HG02763 (cell line): ENCODE data around the gene CBL.

Experiments used
- ATAC-seq: cut with Tn5 transposase; IDR thresholded peaks from one replicate; pipeline ENCODE4 v1.9.1; 2021; ENCODE audit warnings: mild to moderate bottlenecking, moderate library complexity; ENCODE audit not compliant: unreplicated experiment

Gene CBL

DNA sequence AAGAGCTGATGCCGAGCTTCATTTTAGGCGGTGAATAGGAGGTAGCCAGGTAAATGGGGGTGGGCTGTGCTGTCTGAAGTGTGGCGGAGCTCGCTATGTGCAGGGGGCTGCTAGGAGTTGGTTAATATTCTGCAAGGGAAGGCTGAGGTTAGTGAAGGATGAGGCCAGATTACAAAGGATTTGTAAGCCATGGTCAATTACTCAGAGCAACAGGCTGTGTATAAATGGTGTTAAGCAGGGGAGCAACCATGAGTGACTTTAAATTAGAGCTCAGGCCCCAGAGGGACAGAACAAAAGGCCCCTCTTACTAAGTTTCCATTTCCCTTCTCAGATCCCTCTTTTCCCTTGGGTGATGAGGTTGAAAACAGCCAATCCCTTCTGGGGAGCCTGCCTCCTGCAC lies 118.0 kb downstream of the CBL start:
- ATAC-seq, result no peak

DNA sequence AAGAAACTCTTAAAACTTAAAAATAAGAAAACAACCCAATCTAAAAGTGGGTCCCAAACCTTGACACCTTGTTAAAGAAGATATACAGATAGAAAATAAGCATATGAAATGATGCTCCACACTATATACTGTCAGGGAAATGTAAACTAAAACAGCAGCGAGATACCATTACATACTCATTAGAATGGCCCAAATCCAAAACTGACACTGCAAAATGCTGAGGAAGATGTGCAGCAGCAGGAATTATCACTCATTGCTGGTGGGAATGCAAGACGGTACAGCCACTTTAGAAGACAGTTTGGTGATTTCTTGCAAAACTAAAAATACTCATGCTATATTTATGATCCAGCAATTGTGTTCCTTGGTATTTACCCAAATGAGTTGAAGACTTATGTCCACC lies 123.2 kb downstream of the CBL start:
- ATAC-seq, result no peak

DNA sequence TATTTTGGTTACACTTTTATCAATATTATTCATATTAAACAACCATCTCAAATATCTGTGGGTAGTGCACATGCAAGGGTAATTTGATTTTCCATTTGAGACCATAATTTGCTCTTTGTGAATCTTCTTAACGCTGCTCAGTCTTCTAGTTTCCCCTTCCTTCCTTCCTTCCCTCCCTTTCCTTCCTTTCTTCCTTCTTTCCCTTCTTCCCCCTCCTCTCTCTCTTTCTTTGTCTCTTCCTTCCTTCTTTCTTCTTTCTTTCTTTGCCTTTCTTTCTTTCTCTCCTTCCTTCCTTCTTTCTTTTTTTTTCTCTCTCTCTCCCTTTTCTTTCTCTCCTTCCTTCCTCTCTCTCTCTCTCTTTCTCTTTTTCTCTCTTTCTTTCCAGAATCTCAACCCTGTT lies 124.1 kb downstream of the CBL start:
- no peak for ATAC-seq

DNA sequence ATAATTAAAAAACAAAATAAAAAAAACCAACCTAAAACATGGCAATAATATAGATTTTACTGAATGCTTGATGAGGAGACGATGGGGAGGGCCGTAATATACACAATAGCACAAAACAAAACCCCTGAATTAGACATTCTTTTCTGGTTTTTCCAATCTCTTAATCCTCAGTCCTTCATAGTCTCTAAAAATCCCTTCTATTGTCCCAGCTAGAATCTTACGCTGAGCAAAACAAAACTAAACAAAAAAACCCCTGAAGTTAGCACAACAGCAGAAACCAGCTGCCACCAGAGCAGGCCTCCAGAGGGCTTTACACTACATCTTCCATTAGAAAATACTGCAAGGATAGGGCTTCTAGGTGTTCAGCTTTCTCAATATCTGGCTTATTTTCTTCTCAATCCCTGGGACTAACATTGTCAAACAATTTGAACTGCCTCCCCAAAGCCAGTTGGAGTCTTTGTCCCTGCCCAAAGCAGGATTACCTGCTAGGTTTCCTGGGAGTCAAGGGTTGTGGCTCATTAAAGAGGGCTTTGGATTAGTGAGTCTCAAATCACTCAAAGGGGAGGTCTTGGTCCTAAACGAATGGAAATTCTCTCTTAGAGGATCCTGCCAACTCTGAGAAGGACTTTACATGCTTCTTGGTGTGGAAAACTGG lies 126.1 kb downstream of the CBL start:
- ATAC-seq, result no peak

DNA sequence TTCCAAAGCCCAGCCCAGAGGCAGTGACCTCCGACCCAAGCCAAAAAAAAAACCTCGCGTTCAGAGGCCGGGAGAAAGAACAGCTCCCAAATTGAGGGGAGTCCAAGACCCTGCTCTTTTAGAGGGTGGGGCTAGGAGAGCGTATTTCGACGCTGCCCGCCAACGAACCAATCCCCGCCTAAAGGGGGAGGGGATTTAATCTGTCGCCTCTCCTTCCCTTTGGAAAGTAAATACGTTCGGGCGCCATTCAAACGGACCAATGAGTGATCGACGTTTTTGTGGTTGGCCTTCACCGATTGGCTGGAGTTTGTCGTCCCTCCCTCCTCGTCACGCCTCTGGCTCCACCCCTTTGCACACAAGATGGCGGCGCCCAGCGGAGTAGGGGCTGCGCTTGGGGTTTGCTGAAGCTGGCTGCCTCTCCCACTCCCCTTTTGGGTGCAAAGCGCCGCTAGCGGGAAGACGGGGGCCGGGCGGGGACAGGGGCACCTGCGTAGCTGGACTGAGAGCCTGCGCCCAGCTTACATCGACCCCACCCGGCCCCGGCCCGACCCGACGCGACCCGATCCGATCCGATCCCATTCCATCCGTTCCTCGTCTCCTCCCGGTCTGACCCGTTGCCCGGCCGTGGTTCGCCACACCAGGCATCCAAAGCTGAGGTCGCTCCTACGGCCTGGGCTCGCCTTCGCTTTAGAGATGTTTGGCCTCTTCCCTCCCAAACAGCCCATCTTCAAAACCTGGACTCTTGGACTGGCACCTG lies 128.2 kb downstream of the CBL start, which contains the start of gene RNF26:
RNF26 (plus strand) TSS at position 354 of the 757 bp plus-strand sequence. CDS start 596 bp downstream, outside the sequence.
- peak; percentile 96 for ATAC-seq

DNA sequence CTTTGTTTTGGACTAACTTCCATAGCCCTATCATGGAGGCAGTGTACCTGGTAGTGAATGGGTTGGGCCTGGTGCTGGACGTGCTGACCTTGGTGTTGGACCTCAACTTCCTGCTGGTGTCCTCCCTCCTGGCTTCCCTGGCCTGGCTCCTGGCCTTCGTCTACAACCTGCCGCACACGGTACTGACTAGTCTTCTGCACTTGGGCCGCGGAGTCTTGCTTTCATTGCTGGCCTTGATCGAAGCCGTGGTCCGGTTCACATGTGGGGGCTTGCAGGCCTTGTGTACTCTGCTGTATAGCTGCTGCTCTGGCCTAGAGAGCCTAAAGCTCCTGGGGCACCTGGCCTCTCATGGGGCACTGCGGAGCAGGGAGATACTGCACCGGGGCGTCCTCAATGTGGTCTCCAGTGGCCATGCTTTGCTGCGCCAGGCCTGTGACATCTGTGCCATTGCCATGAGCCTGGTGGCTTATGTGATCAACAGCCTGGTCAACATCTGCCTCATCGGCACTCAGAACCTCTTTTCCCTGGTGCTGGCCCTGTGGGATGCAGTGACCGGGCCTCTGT lies 129.0 kb downstream of the CBL start:
- ATAC-seq, result no peak

DNA sequence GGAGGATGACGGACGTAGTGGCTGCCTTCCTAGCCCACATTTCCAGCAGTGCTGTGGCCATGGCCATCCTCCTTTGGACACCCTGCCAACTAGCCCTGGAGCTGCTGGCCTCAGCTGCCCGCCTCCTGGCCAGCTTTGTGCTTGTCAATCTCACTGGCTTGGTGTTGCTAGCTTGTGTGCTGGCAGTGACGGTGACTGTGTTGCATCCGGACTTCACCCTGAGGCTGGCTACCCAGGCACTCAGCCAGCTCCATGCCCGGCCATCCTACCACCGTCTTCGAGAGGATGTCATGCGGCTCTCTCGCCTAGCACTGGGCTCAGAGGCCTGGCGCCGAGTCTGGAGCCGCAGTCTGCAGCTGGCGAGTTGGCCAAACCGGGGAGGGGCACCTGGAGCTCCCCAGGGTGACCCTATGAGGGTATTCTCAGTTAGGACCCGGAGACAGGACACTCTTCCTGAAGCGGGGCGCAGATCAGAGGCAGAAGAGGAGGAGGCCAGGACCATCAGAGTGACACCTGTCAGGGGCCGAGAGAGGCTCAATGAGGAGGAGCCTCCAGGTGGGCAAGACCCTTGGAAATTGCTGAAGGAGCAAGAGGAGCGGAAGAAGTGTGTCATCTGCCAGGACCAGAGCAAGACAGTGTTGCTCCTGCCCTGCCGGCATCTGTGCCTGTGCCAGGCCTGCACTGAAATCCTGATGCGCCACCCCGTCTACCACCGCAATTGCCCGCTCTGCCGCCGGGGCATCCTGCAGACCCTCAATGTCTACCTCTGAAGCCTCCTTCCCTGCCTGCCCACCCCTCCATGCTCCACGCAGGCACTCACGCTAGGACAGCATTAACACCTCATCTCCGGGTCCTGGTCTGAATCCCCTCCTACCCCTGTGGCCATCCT lies 129.8 kb downstream of the CBL start:
- no peak for ATAC-seq

DNA sequence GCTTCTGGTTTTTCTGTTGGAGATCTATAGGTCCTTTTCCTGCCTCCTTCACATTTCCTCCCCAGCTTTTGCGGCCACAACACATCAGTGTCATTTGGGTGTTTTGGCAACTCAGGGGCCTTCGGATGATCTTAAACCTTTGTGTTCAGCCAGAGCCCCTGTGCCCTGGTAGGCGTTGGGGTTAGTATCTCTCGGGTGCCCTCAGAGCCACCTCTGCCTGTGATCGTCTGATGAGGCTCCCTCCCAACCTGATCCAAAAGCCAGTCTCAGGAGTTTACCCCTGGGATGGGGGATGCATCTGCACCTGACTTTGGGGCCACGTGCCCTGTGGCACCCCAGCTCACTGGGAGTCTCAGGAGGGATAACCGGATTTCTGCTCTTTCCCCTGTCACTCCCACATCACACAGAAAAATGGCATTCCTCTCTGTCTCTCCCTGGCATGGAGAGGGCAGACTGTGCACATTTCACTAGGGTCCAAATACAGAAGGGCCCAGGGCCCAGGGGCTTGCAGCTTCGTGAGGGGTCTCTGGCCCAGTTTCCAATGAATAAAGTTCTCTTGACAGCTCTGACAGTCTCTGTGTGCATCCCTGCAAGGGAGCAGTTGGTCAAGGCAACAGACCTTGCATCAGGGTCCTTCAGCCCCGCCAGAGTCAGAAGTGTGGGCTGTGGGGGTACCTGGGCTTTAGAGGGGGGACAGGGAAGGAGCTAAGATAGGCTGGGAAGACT lies 130.8 kb downstream of the CBL start:
- ATAC-seq, result no peak

DNA sequence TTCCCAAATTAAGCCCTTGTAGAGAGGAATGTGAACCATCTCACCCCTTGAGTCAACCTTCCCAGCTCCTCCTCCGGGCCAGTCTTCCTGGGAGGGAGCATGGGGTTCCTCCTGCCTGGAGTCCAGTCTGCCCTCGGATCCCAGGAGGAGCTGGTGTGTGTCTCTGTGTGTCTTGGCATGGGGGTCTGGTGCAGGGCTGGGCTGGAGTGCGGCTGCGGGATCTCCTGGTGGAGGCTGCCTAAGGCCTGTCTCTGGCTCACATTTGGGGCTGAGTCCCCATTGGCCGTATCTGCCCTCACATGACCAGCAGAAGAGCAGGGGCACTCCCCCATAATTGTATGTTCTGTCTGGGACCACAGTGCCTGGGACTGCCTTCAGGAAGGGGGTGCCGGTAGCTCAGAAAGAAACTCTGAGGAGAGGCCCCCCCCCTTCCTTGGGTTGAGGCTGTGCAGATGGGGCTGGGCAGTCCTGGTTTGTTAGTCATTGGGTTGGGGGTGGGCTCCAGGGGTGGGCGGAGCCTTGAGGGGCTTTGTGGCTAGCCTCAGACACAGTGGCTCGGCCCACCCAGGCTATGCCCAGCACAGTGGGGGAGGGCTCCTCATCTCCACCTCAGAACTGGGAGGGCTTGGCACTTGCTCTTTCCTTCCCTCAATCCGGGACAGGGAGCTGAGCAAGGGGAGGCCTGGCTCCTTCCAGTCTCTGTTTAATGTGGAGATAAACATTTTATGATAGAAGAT lies 131.6 kb downstream of the CBL start:
- ATAC-seq, result no peak

DNA sequence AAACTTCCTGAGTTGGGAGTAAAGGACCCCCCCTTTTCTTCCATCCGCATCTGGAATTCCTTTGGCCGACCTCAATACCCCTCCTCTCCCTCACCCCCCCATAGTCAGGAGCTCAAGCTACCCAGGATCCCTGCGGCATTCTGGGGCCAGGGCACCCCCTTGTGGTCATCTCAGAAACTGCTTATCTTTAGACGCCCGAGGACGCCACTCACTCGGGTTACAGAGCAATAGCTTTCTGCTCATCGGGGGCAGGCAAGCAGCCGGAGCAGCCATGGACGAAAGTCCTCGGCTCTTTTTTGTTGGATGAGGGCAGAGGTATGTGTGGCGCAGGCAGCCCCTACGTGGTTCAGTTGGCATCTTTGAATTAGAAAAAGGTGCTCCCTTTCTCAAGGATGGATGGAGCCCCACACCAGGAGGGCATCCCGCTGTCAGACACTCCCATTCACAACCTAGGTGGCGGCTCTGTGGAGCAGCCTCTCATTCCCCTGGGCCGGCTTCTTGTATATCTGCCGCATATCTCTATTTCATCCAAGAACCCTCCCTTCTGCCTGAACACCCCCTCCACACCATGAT lies 132.3 kb downstream of the CBL start:
- ATAC-seq, result no peak

DNA sequence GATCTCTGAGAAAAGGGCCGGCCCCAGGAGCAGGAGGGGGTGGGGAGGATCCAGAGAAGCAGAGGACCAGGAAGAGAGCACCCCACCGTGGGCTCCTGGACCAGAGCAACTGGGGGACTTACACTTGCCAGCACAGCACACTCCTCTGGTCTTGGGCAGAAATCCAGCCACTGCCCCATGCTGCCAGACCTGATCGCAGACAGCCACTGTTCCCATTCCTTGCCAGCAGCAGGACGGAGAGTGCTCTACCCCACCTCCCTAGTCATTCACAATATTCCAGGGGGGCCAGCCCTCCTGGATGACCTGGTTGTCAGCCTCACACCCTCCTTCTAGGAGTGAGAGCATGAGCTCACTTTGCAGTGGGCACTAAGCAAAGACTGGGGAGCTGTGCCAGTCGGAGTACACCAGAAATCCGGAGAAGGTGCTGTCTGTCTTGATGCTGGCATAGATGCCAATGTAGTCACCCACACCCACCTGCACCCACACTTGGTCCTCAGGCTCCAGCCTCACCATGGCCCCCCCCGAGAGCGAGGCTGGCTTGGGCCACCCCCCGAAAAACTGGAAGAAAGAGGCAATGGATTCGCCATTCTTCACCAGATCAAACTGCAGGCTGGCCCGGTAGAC lies 132.9 kb downstream of the CBL start:
- no peak for ATAC-seq

DNA sequence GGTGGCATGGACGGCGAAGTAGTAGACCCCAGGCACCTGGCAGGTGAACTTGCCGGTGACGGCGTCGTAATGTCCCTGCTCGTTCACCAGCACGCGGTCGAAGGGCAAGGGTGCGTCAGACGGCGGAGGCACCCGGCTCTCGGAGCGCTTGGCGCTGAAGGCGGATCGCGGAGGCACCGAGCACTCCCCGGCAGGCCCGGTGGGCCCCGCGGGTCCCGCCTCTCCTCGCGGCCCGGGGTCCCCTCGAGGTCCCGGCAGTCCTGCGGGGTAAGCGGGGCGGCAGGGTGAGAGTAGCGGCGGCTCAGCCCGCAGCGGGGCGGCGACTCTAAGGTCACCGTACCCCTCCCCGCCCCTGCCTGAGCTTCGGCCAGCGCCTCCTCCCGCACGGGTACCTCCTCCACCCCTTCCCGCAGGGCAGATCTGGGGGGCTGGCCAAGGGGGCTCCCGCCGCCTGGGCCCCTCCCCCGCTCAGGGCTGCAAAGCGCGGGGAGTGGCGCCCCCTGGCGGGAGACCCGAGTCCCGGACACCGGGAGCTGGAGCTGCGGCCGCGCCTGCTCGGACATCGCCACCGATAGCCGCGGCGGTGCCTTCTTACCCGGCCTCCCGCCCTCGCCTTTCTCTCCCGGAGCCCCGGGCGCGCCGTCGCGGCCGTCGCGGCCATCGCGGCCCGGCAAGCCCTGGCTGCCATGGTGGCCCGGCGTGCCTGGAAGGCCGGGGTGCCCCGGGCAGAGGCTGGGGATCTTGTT lies 133.6 kb downstream of the CBL start:
- ATAC-seq, result no peak

DNA sequence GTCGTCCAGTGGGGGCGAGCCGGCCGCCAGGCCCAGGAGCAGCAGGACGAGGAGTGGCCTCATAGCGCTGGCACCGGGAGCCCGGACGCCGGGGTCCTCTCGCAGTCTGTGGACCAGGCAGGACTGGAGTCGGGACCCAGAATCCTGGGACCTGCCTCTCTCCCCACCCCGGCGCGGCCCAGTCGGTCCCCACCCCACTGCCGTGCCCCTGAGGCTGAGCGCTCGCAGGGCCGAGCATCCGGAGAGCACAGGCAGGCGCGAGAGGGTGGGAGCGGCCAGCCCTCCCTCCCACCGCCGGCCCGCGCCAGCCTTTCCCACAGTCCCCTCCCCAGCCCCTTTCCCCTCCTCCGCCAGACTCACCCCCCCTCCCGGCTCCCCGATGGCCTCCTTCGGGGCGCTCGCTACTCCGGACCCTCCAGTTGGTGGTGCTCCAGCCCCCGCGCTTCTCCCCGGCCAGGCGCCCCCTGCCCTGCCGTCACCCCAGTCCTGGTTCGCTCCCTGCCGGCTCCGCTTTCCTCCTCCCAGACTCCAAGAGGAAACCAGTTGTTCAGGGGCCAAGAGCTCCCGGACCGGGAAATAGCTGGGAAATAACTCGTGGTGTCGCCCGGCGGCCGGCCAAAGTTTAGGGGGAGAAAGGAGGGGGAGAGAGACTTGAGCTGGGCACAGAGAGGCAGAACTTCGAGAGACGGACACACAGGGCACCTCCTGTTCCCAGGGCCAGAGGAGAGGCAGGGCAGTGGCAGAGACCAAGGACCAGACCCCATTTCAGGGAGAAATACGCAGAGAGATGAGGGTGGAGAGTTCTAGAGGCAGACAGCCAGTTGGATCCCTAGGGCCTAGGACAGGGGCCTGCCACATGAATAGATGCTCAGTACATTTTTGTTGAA lies 134.4 kb downstream of the CBL start, which contains the start of gene C1QTNF5:
C1QTNF5 (minus strand) TSS at position 549 of the 887 bp plus-strand sequence; CDS start at position 63, 486 bp downstream.
- no peak for ATAC-seq

DNA sequence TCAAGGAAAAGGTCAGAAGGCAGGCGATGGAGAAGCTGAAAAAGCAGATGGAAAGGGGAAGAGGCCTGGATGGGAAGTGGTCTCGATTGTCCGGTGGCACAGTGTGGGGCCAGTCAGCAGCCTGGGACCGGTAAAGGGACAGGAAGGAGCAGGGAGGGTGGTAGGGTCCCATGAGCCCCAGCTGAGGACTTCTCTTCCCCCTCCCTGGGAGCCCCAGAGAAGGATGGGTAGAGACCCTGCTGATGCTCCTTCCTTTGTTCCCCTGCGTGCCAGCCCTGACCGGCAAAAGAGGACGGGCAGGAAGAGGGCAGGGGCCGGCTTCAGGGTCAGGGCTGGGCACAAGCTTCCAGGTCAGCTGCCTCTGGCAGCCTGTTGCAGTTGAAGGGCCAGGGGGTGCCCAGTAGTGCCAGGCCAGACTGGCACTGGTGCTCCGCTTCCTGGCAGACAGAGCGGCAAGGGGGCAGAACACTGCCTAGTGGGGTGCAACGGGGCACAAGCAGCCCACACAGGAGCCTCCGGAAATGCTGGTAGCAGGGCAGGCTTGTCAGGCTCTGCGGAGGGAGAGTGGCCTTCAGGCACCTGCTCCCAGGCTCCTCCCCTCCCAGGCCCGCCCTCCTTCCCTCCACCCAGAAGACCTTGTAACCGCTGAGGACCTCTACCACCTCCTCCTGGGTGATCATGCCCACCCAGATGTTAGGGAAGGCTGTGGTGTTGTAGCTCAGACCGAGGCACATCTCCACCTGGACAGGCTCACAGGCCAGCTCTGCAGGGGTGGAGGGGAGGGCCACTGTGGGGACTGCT lies 135.3 kb downstream of the CBL start:
- no peak for ATAC-seq

DNA sequence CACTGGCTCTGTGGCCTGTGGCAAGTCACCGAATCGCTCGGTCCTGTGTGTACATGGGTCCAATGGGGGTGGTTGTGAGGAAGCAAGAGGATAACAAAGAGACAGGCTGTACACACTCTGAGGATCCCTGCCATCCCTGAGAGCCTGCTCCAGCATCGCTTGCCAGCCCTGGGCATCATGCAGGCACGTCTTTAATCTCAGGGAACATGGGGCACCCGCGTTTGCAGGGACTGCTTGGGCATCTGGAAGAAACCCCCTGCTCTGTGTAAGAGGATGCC lies 135.8 kb downstream of the CBL start:
- ATAC-seq, result no peak

DNA sequence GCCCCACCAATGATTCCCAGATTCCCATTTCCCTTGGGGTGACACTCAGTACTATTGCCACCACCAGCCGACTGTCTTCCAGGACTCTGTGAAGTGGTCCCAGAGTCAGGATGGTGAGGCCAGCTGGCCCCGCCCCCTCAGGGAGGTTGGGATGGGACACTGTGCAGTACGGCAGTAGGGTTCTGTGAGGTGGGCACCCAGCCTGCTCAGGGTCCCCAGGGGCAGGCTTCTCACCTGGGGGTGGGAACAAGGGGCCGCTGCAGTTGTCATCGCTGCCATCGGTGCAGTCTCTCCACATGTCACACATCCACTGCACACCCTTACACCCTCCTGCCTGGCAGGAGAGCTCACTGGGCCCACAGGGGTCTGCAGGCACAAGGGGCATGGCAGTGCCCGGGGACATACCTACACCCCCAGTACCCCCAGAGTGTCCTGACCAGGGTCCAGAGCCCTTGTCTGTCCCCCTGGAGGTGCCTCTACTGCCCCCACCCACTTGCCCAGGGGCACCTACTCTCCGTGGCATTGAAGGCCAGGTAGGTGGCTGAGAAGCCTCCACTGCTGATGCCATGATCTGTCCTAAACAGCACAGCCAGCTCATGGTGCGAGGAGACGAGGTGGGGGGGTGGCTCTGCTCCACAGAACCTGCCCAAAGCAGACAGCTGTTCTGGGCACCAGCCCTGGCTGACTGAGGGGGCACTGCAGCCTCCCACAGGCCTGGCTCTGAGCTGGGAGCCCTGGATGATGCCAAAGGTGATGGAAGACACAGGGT lies 136.4 kb downstream of the CBL start:
- no peak for ATAC-seq
